Liver (tissue), 9 donors: Measurements from ENCODE around the gene GAB2. TPM values are rescaled to one million over a fixed set of nuclear protein-coding genes. Genes with fewer than 3 reads are reported as not detected.

Experiments
- DNase-seq: peaks from one replicate; pipeline ENCODE4 v3.0.0-alpha.2; 2017; ENCODE audit warnings: low spot score
- H3K27ac ChIP-seq, 2 donors: one replicate each; pipeline ENCODE4 v1.7.0; 2013; ENCODE audit warnings: inconsistent platforms in 2 of 2, low read length in 2 of 2, control low read depth in 1 of 2, low read depth in 1 of 2, mild to moderate bottlenecking in 1 of 2
- H3K27me3 ChIP-seq, 4 donors: one replicate each; pipeline versions ENCODE4 v1.6.1 to v1.7.0; 2013; ENCODE audit warnings: low read length in 3 of 4, inconsistent platforms in 1 of 4, mild to moderate bottlenecking in 1 of 4, moderate library complexity in 1 of 4; ENCODE audit not compliant: control insufficient read depth in 4 of 4, insufficient read depth in 4 of 4
- H3K36me3 ChIP-seq, 4 donors: one replicate each; pipeline versions ENCODE4 v1.6.1 to v1.7.0; 2013; ENCODE audit warnings: low read length in 3 of 4, mild to moderate bottlenecking in 3 of 4, low read depth in 1 of 4, moderate library complexity in 1 of 4; ENCODE audit not compliant: control insufficient read depth in 4 of 4, insufficient read depth in 3 of 4
- H3K4me1 ChIP-seq, 4 donors: one replicate each; pipeline versions ENCODE4 v1.6.1 to v1.7.0; 2013; ENCODE audit warnings: low read length in 3 of 4, mild to moderate bottlenecking in 3 of 4, moderate library complexity in 1 of 4; ENCODE audit not compliant: control insufficient read depth in 4 of 4, insufficient read depth in 4 of 4
- H3K4me3 ChIP-seq, 3 donors: one replicate each; pipeline versions ENCODE4 v1.6.1 to v1.7.0; 2013; ENCODE audit warnings: low read length in 3 of 3, control low read depth in 1 of 3, low read depth in 1 of 3, mild to moderate bottlenecking in 1 of 3
- H3K9ac ChIP-seq, 2 donors: one replicate each; pipeline ENCODE4 v1.7.0; 2013; ENCODE audit warnings: low read length in 2 of 2, mild to moderate bottlenecking in 2 of 2, moderate library complexity in 2 of 2, control low read depth in 1 of 2, low read depth in 1 of 2
- H3K9me3 ChIP-seq, 4 donors: one replicate each; pipeline versions ENCODE4 v1.6.1 to v1.7.0; 2013; ENCODE audit warnings: low read length in 3 of 4; ENCODE audit not compliant: control insufficient read depth in 4 of 4
- ATF3 ChIP-seq: IDR thresholded peaks from 2 replicates; pipeline ENCODE4 v1.6.1; 2016; ENCODE audit warnings: antibody characterized with exemption
- CTCF ChIP-seq: fragments of 150-350 bp; IDR thresholded peaks from 2 replicates; pipeline ENCODE4 v1.5.1; 2017; ENCODE audit warnings: improper control_type of control experiment, low read depth, low read length; ENCODE audit not compliant: missing input control
- FOXA1 ChIP-seq: IDR thresholded peaks from 2 replicates; pipeline ENCODE4 v1.6.1; 2016; ENCODE audit warnings: antibody characterized with exemption
- FOXA2 ChIP-seq: IDR thresholded peaks from 2 replicates; pipeline ENCODE4 v1.6.1; 2016; ENCODE audit warnings: antibody characterized with exemption
- HNF4A ChIP-seq, 2 donors: conservative IDR thresholded peaks; 2 replicates each; pipeline ENCODE4 v1.6.1; 2016; ENCODE audit warnings: antibody characterized with exemption in 2 of 2, mild to moderate bottlenecking in 2 of 2
- JUND ChIP-seq, 2 donors: IDR thresholded peaks; 2 replicates each; pipeline ENCODE4 v1.6.1; 2016; ENCODE audit warnings: antibody characterized with exemption in 2 of 2
- MAX ChIP-seq: IDR thresholded peaks from 2 replicates; pipeline ENCODE4 v1.6.1; 2016; ENCODE audit warnings: antibody characterized with exemption
- NR2F2 ChIP-seq: IDR thresholded peaks from 2 replicates; pipeline ENCODE4 v1.6.1; 2016; ENCODE audit warnings: antibody characterized with exemption
- RAD21 ChIP-seq, 2 donors: IDR thresholded peaks; 2 replicates each; pipeline ENCODE4 v1.6.1; 2016; ENCODE audit warnings: antibody characterized with exemption in 2 of 2, mild to moderate bottlenecking in 2 of 2
- REST ChIP-seq: IDR thresholded peaks from 2 replicates; pipeline ENCODE4 v1.6.1; 2016; ENCODE audit warnings: antibody characterized with exemption, mild to moderate bottlenecking
- RXRA ChIP-seq, 2 donors: IDR thresholded peaks; 2 replicates each; pipeline ENCODE4 v1.6.1; 2017 to 2018; ENCODE audit warnings: antibody characterized with exemption in 2 of 2, mild to moderate bottlenecking in 1 of 2
- SP1 ChIP-seq: IDR thresholded peaks from 2 replicates; pipeline ENCODE4 v1.6.1; 2018; ENCODE audit warnings: antibody characterized with exemption, mild to moderate bottlenecking
- TAF1 ChIP-seq: conservative IDR thresholded peaks from 2 replicates; pipeline ENCODE4 v1.6.1; 2016; ENCODE audit warnings: antibody characterized with exemption, mild to moderate bottlenecking
- WGBS: extraction: QIAGEN DNeasy Blood & Tissue Kit; methylation state at CpG from one replicate; pipeline ENCODE4 v1.1.7; 2013; 5-methylcytosine and 5-hydroxymethylcytosine counted together
- polyA plus RNA-seq, 2 donors: library from polyadenylated mRNA; stranded (reverse) in 1 of 2; unstranded in 1 of 2; fragments of 200-250 nt in 1 of 2; fragments of >200 nt in 1 of 2; fragmentation: Nextera tagmentation in 1 of 2; extraction: Ambion mirVana in 1 of 2; gene quantifications; one replicate each; pipeline versions ENCODE4 v1.2.1 to v1.2.3, GENCODE V29; 2013 to 2015
- total RNA-seq, 2 donors: library from RNA; depleted of rRNA; stranded (reverse); fragments of >200 nt; gene quantifications; one replicate each; pipeline ENCODE4 v1.2.3, GENCODE V29; 2014
- TF ChIP-seq, protein P1 (sequence below): IDR thresholded peaks from 2 replicates; pipeline ENCODE4 v1.6.1; 2016; ENCODE audit warnings: antibody characterized with exemption
- donor health status: healthy.
- donor health status: healthy.
- donor health status: healthy.
- donor health status: healthy.
- donor health status: healthy.

The GAB2 gene
- total and polyA plus RNA-seq, 4 donors = 1.3 to 3.6 (median 2.5) TPM

GRCh38 chr11:78216571-78217287 is 200.9 kb downstream of the GAB2 start:
- Histone ChIP-seq H3K9me3 (no peaks in the 10 kb centered on the region), H3K27me3 (no peaks in the 10 kb centered on the region), H3K36me3 (peaks cover 1 to 43% (median 11%) of the 10 kb centered on the region in 4 donors), H3K4me3 (no peak overlapping the region), H3K4me1 (no peaks in the 10 kb centered on the region), H3K27ac (no peak overlapping the region), H3K9ac (no peak overlapping the region)
- no peak for DNase-seq
- WGBS = 97% methylated on average over 5 of the region's 5 CpGs
- TF ChIP-seq MAX = no peak
- TF ChIP-seq HNF4A (conservative IDR thresholded peaks at IDR 0.05) = no peak
- no peak for TF ChIP-seq REST
- no peak for TF ChIP-seq NR2F2
- TF ChIP-seq FOXA2 = no peak
- no peak for TF ChIP-seq FOXA1
- no peak for TF ChIP-seq SP1
- TF ChIP-seq, protein P1, sequence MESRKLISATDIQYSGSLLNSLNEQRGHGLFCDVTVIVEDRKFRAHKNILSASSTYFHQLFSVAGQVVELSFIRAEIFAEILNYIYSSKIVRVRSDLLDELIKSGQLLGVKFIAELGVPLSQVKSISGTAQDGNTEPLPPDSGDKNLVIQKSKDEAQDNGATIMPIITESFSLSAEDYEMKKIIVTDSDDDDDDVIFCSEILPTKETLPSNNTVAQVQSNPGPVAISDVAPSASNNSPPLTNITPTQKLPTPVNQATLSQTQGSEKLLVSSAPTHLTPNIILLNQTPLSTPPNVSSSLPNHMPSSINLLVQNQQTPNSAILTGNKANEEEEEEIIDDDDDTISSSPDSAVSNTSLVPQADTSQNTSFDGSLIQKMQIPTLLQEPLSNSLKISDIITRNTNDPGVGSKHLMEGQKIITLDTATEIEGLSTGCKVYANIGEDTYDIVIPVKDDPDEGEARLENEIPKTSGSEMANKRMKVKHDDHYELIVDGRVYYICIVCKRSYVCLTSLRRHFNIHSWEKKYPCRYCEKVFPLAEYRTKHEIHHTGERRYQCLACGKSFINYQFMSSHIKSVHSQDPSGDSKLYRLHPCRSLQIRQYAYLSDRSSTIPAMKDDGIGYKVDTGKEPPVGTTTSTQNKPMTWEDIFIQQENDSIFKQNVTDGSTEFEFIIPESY = no peak

DNA sequence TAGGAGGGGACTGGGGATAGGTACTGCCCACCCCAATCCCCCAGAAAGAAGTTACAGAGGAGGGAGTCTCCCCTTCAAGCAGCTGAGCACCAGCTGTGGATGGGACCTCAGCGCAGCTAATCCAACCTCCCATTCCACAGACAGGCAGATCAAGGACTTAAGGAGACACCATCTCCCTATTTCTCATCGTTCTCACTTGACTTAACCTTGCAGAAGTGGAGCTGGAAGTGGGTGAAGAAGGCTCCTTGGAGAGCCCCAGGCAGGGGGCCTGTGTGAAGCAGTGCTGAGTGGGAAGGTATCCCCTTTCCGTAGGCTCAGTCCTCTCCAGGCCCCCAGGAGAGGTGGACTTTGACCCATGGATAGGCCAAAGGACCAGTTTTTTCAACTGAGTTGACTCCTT is 201.6 kb downstream of the GAB2 start:
- Histone ChIP-seq H3K36me3 (peaks cover 1 to 38% (median 10%) of the 10 kb centered on the region in 4 donors), H3K4me3 (no peak overlapping the region), H3K27me3 (no peaks in the 10 kb centered on the region), H3K9ac (no peak overlapping the region), H3K4me1 (no peaks in the 10 kb centered on the region), H3K9me3 (no peaks in the 10 kb centered on the region), H3K27ac (no peak overlapping the region)
- 93% methylated on average over 3 of the region's 3 CpGs for WGBS
- no peak for DNase-seq
- TF ChIP-seq CTCF = no peak
- TF ChIP-seq TAF1 = no peak
- TF ChIP-seq HNF4A (conservative IDR thresholded peaks at IDR 0.05) = no peak
- no peak for TF ChIP-seq REST
- TF ChIP-seq ATF3 = no peak
- TF ChIP-seq JUND (IDR thresholded peaks at IDR 0.05) = no peak
- no peak for TF ChIP-seq RXRA (IDR thresholded peaks at IDR 0.05)
- no peak for TF ChIP-seq RAD21 (IDR thresholded peaks at IDR 0.05)
- no peak for TF ChIP-seq SP1
- TF ChIP-seq FOXA2 = no peak
